IMR-90 (cell line): ENCODE results near the gene RCHY1.

Experiments used
- BHLHE40 ChIP-seq: fragments of 150-350 bp; IDR thresholded peaks from 2 replicates; pipeline ENCODE4 v1.6.1; 2016; ENCODE audit warnings: mild to moderate bottlenecking, low read depth, low read length
- CHD1 ChIP-seq: IDR thresholded peaks from 2 replicates; pipeline ENCODE4 v1.6.1; 2012; ENCODE audit warnings: low read depth, low read length, improper control_type of control experiment
- CTCF ChIP-seq: conservative IDR thresholded peaks from 2 replicates; pipeline ENCODE4 v1.5.1; 2012; ENCODE audit warnings: mild to moderate bottlenecking, low read depth, low read length, improper control_type of control experiment
- ELK1 ChIP-seq: fragments of 150-350 bp; IDR thresholded peaks from 2 replicates; pipeline ENCODE4 v1.6.1; 2016; ENCODE audit warnings: low read depth, mild to moderate bottlenecking, low read length, moderate library complexity, borderline replicate concordance
- POLR2A ChIP-seq: IDR thresholded peaks from 2 replicates; pipeline ENCODE4 v1.6.1; 2012; ENCODE audit warnings: mild to moderate bottlenecking, low read depth, low read length
- RAD21 ChIP-seq: IDR thresholded peaks from 2 replicates; pipeline ENCODE4 v1.6.1; 2012; ENCODE audit warnings: low read length, improper control_type of control experiment
- RCOR1 ChIP-seq: IDR thresholded peaks from 2 replicates; pipeline ENCODE4 v1.6.1; 2012; ENCODE audit warnings: mild to moderate bottlenecking, low read length, improper control_type of control experiment; ENCODE audit not compliant: insufficient replicate concordance
- SMC3 ChIP-seq: fragments of 150-350 bp; IDR thresholded peaks from 2 replicates; pipeline ENCODE4 v1.6.1; 2016; ENCODE audit warnings: low read depth, mild to moderate bottlenecking, antibody characterized with exemption, low read length, moderate library complexity
- TF ChIP-seq, protein P1 (sequence below): fragments of 150-350 bp; IDR thresholded peaks from 2 replicates; pipeline ENCODE4 v1.6.1; 2017; ENCODE audit warnings: mild to moderate bottlenecking, antibody characterized with exemption, low read length, low read depth

- TF ChIP-seq POLR2A (no peak), RAD21 (no peak), CTCF (no peak), SMC3 (no peak), BHLHE40 (no peak), ELK1 (no peak), RCOR1 (no peak), CHD1 (no peak)
- TF ChIP-seq, protein P1, sequence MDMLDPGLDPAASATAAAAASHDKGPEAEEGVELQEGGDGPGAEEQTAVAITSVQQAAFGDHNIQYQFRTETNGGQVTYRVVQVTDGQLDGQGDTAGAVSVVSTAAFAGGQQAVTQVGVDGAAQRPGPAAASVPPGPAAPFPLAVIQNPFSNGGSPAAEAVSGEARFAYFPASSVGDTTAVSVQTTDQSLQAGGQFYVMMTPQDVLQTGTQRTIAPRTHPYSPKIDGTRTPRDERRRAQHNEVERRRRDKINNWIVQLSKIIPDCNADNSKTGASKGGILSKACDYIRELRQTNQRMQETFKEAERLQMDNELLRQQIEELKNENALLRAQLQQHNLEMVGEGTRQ = no peak
Measured at GRCh38 chr4:75547647-75548387, 33.6 kb upstream of the RCHY1 start.
